GM12864 (cell line): ENCODE results near the gene MFN2.
"Not testable (repeated sequence)": the region's sequence is repeated elsewhere in the genome, so short reads cannot be mapped to it uniquely, and the experiment has no call there.

Experiments used
- DNase-seq: peaks from one replicate; pipeline ENCODE4 v3.0.0-alpha.2; 2011; ENCODE audit warnings: low read depth
- H3K4me3 ChIP-seq: 2 replicates; pipeline ENCODE4 v1.5.1; 2011; ENCODE audit warnings: mild to moderate bottlenecking, low read depth, low read length, control low read depth
- TF ChIP-seq, protein P1 (sequence below): IDR thresholded peaks from 2 replicates; pipeline ENCODE4 v1.5.1; 2011; ENCODE audit warnings: low read depth, mild to moderate bottlenecking, moderate library complexity, low read length, control low read depth, inconsistent platforms; ENCODE audit errors: missing control alignments

Gene MFN2

DNA sequence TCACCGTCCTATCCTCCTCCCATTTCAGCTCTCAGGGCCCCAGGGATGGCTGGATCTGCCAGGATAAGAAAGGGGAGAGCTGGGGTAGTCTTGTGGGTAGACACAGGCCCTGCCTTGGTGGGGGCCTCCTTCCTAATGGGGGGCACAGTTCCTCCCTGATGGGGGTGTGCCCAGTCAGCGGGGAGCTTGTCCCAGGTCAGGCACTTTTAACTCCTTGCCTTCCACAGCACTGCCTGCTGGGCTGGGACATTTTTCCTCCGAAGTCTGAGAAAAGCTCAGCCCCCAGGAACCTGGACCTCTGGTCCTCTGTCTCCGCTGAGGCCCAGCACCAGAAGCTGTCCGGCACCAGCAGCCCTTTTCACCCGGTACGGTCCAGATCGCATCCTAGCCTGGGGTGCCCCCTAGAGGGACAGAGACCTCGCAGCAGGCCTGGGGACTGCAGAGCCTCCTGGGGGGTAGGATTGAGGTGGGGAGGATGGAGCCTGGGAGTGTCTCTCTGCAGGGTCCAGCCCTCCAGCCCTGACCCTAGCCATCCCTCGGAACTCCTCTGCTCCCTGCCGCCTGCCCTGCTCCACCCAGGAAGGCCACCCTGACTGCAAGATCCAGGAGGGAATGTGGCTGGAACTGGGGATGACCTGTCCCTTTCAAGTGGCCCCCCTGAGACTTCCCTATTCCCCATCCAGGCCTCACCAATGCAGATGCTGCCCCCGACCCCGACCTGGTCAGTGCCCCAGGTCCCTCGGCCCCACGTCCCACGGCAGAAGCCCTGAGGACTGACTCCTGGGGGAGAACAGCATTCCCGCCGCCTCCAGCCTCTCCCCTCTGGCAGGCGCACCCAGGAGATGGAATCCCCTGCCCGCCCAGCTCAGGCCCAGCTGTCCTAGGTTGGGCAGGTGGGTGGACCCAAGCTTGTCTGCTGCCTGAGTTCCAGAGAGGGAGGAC is 51.1 kb downstream of the MFN2 start:
- no peak for DNase-seq
- H3K4me3 ChIP-seq: no peak overlapping the region
- TF ChIP-seq, protein P1, sequence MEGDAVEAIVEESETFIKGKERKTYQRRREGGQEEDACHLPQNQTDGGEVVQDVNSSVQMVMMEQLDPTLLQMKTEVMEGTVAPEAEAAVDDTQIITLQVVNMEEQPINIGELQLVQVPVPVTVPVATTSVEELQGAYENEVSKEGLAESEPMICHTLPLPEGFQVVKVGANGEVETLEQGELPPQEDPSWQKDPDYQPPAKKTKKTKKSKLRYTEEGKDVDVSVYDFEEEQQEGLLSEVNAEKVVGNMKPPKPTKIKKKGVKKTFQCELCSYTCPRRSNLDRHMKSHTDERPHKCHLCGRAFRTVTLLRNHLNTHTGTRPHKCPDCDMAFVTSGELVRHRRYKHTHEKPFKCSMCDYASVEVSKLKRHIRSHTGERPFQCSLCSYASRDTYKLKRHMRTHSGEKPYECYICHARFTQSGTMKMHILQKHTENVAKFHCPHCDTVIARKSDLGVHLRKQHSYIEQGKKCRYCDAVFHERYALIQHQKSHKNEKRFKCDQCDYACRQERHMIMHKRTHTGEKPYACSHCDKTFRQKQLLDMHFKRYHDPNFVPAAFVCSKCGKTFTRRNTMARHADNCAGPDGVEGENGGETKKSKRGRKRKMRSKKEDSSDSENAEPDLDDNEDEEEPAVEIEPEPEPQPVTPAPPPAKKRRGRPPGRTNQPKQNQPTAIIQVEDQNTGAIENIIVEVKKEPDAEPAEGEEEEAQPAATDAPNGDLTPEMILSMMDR: peak; percentile 78

DNA sequence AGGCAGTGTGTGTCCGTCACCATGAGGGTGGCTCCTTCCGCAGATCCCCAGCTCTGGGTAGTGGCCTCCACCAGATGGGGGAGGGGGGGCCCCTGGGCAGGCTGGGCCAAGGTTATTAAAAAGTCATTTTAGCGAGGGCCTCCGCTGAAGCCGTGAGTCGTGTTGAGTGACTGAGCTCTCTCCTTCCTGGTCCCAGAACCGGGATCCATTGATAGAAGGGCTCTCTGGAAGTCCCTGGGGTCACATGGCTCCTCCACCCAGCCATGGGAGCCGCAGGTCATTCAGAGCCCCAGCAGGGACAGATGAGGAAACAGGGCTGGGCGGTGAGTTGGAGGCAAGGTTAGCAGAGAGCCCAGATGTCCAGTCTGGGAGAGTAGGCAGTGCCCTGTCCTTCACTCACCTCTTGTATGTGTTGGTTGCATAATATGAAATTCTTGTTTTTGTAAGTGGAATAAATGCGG is 51.9 kb downstream of the MFN2 start:
- no peak for DNase-seq
- TF ChIP-seq, protein P1: no peak
- H3K4me3 ChIP-seq: no peak overlapping the region

DNA sequence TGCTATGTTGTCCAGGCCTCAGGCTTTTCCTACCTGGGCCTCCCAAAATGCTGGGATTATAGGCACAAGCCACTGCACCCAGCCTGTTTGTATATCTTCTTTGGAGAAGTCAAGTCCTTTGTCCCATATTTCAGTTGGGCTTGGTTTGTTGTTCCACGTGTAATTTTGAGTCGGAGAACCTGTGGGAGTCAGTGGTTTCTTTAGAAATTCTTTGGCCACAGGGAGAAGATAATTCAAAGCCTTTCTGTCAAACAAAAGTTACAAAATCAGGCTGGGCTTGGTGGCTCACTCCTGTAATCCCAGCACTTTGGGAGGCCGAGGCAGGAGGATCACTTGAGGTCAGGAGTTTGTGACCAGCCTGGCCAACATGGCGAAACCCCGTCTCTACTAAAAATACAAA is 53.2 kb downstream of the MFN2 start:
- not testable (repeated sequence) for DNase-seq, H3K4me3 ChIP-seq

DNA sequence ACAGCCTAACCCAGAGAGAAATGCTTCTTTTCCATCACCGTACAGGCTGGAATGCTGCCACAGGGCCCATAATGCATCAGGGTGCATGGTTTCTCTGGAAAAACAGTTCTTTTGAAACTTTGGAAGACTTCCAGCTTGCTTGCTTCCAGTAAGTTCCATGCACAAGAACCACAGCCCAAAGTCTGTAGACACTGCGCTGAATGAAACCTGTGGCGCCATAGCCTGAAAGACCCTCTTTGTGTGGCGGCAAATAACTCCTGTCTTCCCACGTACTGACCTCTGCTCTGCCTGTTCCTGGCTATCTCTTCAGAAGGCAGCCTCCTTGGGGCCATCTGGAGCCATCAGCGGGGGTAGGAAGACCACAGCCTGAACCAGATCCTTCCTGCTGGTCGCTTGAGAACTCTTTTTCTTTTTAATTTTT is 54.1 kb downstream of the MFN2 start:
- H3K4me3 ChIP-seq: no peak overlapping the region
- TF ChIP-seq, protein P1: no peak

DNA sequence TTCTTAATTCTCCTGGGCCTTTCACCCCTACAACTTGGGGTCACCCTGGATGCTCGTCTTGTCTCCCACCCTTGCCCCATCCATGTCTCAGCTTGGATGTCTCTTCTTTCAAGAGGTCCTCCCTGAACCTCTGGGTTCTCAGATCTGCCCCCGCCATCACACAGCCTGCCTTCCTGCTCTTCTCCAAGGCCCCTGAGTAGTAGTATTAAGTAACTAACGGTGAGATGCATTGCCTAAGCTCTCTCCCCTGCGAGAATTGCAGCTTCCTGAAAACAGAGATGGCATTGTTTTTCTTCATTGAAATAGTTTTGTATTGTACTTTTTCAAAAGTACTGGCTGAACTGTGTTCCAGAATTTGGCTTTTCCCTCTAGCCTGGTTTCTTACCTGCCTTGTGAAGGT is 55.1 kb downstream of the MFN2 start:
- no peak for DNase-seq
- H3K4me3 ChIP-seq: no peak overlapping the region
- TF ChIP-seq, protein P1: no peak

More for the DNA sequence above, 54.1 kb downstream of the MFN2 start:
- DNase-seq: no peak

DNA sequence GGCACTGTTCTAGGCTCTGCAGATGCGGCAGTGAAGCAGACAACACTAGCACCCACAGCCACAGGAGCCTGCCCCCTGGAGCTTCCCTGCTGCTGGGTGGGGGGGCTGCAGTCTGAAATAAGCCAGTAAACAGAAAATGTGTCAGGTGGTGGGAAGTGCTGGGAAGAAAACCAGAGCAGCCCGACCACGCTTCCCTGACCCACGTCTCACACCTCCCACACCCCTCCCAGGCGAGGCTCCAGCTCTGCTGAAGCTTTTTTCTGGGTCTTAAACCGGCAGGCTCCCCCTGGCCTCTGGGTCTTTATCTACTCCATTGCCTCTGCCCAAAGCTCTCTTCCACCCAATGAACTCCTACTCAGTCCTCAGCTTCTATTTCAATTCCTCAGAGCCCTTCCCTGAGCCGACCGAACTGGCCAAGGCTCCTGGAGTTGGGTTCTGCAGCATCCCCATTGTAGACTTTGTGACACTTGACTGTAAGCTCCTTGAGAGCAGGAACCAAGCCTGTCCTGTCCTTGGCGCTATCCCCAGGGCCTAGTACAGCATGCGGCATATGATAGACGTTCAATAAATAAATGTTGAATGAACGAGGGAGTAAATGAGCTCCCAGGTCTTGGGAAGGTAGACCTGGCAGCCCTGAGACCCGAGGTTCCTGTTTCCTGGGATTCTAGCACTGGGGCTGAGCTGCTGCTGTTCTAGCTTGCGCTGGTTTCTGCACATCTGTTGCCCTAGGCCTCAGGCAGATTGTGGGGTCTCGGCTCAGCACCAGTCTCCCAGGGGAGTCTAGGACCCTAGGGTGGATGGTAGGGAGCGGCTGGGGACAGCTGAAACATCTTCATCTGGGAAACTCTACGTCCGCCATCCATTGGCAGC is 57.5 kb downstream of the MFN2 start:
- TF ChIP-seq, protein P1: no peak
- DNase-seq: no peak
- H3K4me3 ChIP-seq: no peak overlapping the region
